Naive thymus-derived CD8-positive, alpha-beta T cell (primary cell): Measurements from ENCODE around the gene OR52I2. TPM values are rescaled to one million over a fixed set of nuclear protein-coding genes. Genes with fewer than 3 reads are reported as not detected.

Experiments
- ATAC-seq, 2 donors: fragments of 150-1000 bp; cut with Tn5 transposase in 1 of 2; sonication (Bioruptor Pico), chemical (Tn5 transposase) in 1 of 2; 1 replicate in 1 of 2; 2 replicates in 1 of 2; pipeline ENCODE4 v1.10.0; 2021; ENCODE audit warnings: mild to moderate bottlenecking in 2 of 2, moderate library complexity in 2 of 2
- POLR2A ChIA-PET: fragments of 350-600 bp; sonication (Branson Sonifier 250); formaldehyde crosslinking; loops from one replicate; lab custom pipeline; 2021; ENCODE audit warnings: antibody characterized with exemption; lab: Charles Lee
- DNase-seq, 10 donors: peaks; one replicate each; pipeline versions ENCODE4 v3.0.0 to v3.0.0-alpha.2; 2020 to 2022
- H3K27ac Mint-ChIP-seq, 10 donors: one replicate each; pipeline ENCODE4 v1.8.0; 2020 to 2022; ENCODE audit warnings: mild to moderate bottlenecking in 10 of 10, mixed read lengths in 10 of 10, moderate library complexity in 4 of 10, inconsistent platforms in 1 of 10
- H3K27me3 Mint-ChIP-seq, 5 donors: one replicate each; pipeline ENCODE4 v1.8.0; 2021 to 2022; ENCODE audit warnings: mixed read lengths in 5 of 5
- H3K36me3 Mint-ChIP-seq, 3 donors: one replicate each; pipeline ENCODE4 v1.8.0; 2020 to 2022; ENCODE audit warnings: mixed read lengths in 3 of 3, mild to moderate bottlenecking in 2 of 3, inconsistent platforms in 1 of 3
- H3K4me1 Mint-ChIP-seq, 4 donors: one replicate each; pipeline ENCODE4 v1.8.0; 2021 to 2022; ENCODE audit warnings: mixed read lengths in 4 of 4
- H3K4me3 Mint-ChIP-seq, 10 donors: one replicate each; pipeline ENCODE4 v1.8.0; 2020 to 2022; ENCODE audit warnings: mild to moderate bottlenecking in 10 of 10, mixed read lengths in 10 of 10, moderate library complexity in 6 of 10, inconsistent platforms in 1 of 10
- H3K9me3 Mint-ChIP-seq, 9 donors: one replicate each; pipeline ENCODE4 v1.8.0; 2020 to 2022; ENCODE audit warnings: mixed read lengths in 9 of 9, mild to moderate bottlenecking in 3 of 9, inconsistent platforms in 1 of 9, moderate library complexity in 1 of 9
- polyA plus RNA-seq, 3 donors: library from polyadenylated mRNA; unstranded; fragments of 300-500 nt; fragmentation: Illumina TruSeq; gene quantifications; one replicate each; pipeline ENCODE4 v1.2.3, GENCODE V29; 2021
- total RNA-seq, 8 experiments: library from RNA in 2 of 8; stranded (reverse) in 2 of 8; gene quantifications; one replicate each; pipeline ENCODE4 v1.2.3 and lab custom pipeline; 2021 to 2026

Gene OR52I2
- total RNA-seq (not detected), polyA plus RNA-seq (not detected), total RNA-seq (lab: John Stamatoyannopoulos, UW) (0 to 0.09 (median 0) reads per million in 6 experiments)

DNA sequence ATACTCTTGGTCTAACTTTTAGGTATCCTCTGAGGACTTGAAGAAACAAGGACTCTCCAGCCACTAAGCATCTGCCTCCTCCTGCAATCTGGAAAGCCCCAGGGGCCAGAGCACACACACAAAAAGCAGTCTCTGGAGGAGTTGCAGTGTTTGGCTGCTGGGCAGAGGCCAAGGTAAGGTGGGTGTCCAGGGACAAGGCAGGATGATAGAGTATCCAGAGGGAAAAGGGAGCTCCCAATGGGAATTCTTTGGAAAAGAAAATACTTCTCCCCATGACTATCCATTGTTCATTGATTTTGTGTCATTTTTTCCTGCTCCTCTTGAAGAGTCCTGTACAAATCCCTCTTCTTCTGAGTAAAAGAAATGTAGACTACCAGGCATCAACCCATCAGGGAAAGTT, at the start of gene OR52I2:
Gene OR52I2 (plus strand): TSS at position 301 of the 400 bp plus-strand sequence.
- H3K9me3 Mint-ChIP-seq, result peaks cover 0 to 9% (median 0%) of the 10 kb centered on the region in 9 donors
- no peaks in the 10 kb centered on the region for H3K36me3 Mint-ChIP-seq
- DNase-seq, result no peak
- H3K4me1 Mint-ChIP-seq, result no peaks in the 10 kb centered on the region
- POLR2A ChIA-PET, result no interaction called here
- no peak within 1 kb of the TSS for H3K4me3 Mint-ChIP-seq
- H3K27ac Mint-ChIP-seq, result peak within 1 kb of the TSS in 2 of 10 donors; percentile 0 to 25
- peaks cover 16 to 68% (median 40%) of the 10 kb centered on the region in 5 donors for H3K27me3 Mint-ChIP-seq
- ATAC-seq, result no peak

DNA sequence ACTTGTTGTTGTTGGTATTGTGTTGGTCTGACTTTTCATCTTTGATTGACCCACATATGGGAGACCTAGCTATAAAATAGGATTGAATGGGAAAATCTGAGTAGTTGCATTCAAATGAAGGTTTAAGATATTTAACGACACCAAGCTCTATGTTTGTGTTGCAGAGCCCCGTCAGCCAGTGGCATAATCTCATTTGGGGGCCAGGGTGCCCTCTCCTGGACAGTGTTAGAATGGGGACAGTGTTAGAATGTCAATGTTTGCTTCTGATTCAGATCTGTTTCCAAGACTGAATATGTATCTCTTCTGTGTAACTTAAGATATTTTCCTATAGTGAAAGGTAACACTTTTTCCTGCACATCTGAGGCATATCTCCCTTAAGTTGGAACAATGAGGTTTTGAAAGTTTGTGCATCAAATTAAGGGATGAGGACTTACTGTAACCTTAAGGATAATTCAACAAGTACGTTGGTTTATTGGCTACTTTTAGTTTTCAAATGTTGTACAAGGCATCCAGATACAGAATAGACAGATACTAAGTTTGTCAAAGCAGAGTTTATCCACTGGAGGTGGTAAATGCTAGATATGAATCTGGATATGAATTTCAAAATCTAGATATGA, 41.8 kb upstream of the OR52I2 start:
- DNase-seq (peak; percentile 9 to 67 (median 35)), ATAC-seq (peak; percentile 55 to 58)
- H3K27me3 Mint-ChIP-seq, result peaks cover 0 to 5% (median 3%) of the 10 kb centered on the region in 5 donors
- H3K4me1 Mint-ChIP-seq, result no peaks in the 10 kb centered on the region
- H3K36me3 Mint-ChIP-seq, result no peaks in the 10 kb centered on the region
- no peak overlapping the region for H3K27ac Mint-ChIP-seq
- H3K9me3 Mint-ChIP-seq, result no peaks in the 10 kb centered on the region
- no peak overlapping the region for H3K4me3 Mint-ChIP-seq
- POLR2A ChIA-PET, result no interaction called here

DNA sequence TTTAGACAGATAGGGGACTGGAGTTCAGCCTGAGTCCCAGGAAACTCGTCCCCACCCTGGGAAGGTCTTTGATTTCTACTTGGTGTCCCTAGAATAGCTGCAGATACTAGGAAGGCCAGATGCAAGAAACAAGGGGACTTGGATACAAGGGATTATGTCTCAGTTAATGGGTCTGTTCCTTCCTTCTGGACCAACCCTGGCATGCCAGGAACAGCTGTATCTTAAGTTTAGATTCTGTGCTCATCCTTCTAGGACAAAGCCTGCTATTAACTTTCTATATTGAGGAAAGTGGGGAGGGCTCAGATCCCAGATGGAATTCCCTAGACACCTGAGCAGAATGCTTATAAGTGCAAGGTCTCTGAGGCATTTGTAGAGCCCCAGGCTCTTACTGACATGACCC, 40.5 kb upstream of the OR52I2 start:
- Mint-ChIP-seq H3K4me3 (no peak overlapping the region), H3K9me3 (no peaks in the 10 kb centered on the region), H3K27me3 (peaks cover 0 to 5% (median 3%) of the 10 kb centered on the region in 5 donors), H3K4me1 (no peaks in the 10 kb centered on the region), H3K27ac (no peak overlapping the region), H3K36me3 (no peaks in the 10 kb centered on the region)
- POLR2A ChIA-PET, result no interaction called here
- ATAC-seq, result no peak
- DNase-seq, result no peak

DNA sequence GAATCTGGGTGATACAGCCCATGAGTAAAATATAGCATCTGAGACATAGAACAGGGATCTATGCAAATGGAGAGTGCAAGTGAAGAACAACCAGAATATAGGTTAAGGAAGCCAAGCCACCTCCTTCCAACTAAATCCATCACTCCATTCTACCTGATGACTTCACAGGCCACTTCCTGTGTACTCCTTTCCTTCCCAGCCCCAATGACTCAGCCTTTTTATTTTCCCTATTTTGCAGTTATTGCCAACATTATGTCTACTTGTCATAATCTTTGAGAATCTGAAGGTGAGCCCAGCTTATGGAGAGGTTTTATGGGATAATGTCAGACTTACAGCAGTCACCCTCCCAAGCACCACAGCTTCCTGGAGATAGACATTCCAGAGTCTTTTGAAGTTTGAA, 38.0 kb upstream of the OR52I2 start:
- Mint-ChIP-seq H3K4me3 (no peak overlapping the region), H3K27me3 (peaks cover 0 to 7% (median 4%) of the 10 kb centered on the region in 5 donors), H3K9me3 (no peaks in the 10 kb centered on the region), H3K36me3 (no peaks in the 10 kb centered on the region), H3K27ac (no peak overlapping the region), H3K4me1 (no peaks in the 10 kb centered on the region)
- DNase-seq (no peak), ATAC-seq (no peak)
- POLR2A ChIA-PET, result no interaction called here

DNA sequence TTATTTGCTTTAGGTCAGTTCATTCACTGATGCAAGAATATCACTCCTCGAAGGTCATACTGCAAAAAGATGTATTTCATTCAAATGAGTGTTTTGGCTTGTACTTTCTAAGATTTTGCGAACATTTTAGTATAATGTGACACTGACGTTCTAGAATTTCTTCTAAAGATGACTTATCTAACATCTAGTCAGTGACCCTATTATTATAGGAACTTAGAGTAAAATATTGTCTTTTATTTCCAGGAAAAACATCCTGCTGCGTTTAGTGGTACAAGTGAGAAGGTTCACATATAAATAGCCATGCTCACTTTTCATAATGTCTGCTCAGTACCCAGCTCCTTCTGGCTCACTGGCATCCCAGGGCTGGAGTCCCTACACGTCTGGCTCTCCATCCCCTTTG, 36.7 kb upstream of the OR52I2 start, which contains the start of gene OR52M1:
Gene OR52M1 (plus strand): TSS at position 301 of the 400 bp plus-strand sequence. CDS start 0 bp downstream, at position 301.
- peaks cover 0 to 2% (median 0%) of the 10 kb centered on the region in 9 donors for H3K9me3 Mint-ChIP-seq
- DNase-seq, result no peak
- H3K36me3 Mint-ChIP-seq, result no peaks in the 10 kb centered on the region
- H3K4me1 Mint-ChIP-seq, result no peaks in the 10 kb centered on the region
- peaks cover 0 to 10% (median 6%) of the 10 kb centered on the region in 5 donors for H3K27me3 Mint-ChIP-seq
- POLR2A ChIA-PET, result no interaction called here
- no peak for ATAC-seq
- H3K4me3 Mint-ChIP-seq, result no peak within 1 kb of the TSS
- H3K27ac Mint-ChIP-seq, result no peak within 1 kb of the TSS

DNA sequence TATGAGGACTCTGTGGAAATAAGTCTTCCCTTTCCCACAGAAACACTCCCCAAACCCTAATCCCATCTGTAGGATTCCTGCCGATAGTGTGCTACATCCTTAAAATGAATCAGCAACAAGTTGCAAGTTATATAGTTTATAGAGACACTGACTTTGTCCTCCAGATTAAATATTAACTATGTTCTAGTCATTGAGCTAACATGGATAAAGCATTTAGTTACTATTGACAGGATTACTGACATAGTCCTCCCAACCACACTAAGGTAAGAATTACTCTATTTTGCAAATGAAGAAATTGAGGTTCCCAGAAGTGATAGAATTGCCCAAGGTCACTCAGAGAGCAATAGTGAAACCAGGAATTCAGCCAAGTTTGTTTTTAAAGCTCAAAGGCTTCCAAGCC, 34.7 kb upstream of the OR52I2 start:
- no peaks in the 10 kb centered on the region for H3K36me3 Mint-ChIP-seq
- H3K27ac Mint-ChIP-seq, result no peak overlapping the region
- ATAC-seq (no peak), DNase-seq (no peak)
- POLR2A ChIA-PET, result no interaction called here
- peaks cover 0 to 2% (median 0%) of the 10 kb centered on the region in 9 donors for H3K9me3 Mint-ChIP-seq
- H3K27me3 Mint-ChIP-seq, result peaks cover 0 to 24% (median 11%) of the 10 kb centered on the region in 5 donors
- no peaks in the 10 kb centered on the region for H3K4me1 Mint-ChIP-seq
- no peak overlapping the region for H3K4me3 Mint-ChIP-seq

DNA sequence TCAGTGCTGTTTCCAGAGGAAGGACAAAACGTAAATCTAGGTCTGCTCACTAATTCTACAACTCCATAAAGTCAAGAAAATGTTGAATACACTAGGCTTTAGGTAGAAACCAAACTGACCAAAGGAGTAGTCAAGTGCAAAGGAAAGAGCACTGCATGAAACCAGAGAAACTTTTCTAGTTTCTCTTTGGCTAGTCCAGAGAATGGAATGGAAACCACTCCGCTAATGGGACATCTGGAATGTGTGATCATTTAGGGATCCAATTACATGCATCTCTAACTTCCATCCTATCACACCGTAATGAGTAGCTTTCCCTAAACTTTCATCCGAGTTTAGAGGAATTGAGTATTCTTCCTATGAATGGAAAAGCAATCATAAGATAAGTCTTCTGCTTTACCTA, 34.1 kb upstream of the OR52I2 start:
- no peaks in the 10 kb centered on the region for H3K4me1 Mint-ChIP-seq
- peaks cover 0 to 30% (median 11%) of the 10 kb centered on the region in 5 donors for H3K27me3 Mint-ChIP-seq
- no peak overlapping the region for H3K4me3 Mint-ChIP-seq
- peaks cover 0 to 2% (median 0%) of the 10 kb centered on the region in 9 donors for H3K9me3 Mint-ChIP-seq
- no peaks in the 10 kb centered on the region for H3K36me3 Mint-ChIP-seq
- DNase-seq, result no peak
- POLR2A ChIA-PET, result no interaction called here
- no peak for ATAC-seq
- no peak overlapping the region for H3K27ac Mint-ChIP-seq

DNA sequence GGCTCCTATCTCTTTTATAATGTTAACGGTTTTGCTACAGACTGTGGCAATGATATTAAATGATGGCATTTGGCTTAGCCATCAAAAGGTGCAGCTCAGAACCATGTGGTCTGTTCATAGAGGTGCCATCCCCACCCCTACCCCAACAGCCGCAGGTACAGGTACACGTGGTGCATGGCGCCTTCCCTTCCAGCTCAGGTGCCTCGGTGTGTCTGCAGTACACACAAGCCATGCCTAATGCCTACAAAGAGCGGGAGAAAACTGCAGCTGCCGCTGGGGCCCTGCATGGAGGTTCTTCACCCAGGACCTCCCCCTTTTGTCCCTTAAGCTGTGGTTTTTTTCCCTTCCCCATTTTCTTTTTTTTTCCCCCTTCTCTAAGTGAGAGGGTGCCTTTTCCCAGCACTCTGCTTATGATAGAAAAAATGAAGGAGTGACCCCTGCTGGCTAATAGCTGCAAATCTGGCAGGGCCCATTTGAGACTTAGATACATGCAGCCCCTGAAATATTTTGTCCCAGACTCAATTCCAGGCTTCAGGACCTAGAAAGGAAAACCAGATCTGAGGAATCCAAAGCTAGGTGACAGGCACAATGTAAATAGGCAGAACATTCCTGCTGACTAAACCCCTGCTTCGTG, 30.1 kb upstream of the OR52I2 start:
- Mint-ChIP-seq H3K27ac (no peak overlapping the region), H3K27me3 (peaks cover 9 to 61% (median 28%) of the 10 kb centered on the region in 5 donors), H3K36me3 (no peaks in the 10 kb centered on the region), H3K4me3 (no peak overlapping the region), H3K9me3 (peaks cover 0 to 2% (median 0%) of the 10 kb centered on the region in 9 donors), H3K4me1 (no peaks in the 10 kb centered on the region)
- POLR2A ChIA-PET, result no interaction called here
- DNase-seq (no peak), ATAC-seq (no peak)

DNA sequence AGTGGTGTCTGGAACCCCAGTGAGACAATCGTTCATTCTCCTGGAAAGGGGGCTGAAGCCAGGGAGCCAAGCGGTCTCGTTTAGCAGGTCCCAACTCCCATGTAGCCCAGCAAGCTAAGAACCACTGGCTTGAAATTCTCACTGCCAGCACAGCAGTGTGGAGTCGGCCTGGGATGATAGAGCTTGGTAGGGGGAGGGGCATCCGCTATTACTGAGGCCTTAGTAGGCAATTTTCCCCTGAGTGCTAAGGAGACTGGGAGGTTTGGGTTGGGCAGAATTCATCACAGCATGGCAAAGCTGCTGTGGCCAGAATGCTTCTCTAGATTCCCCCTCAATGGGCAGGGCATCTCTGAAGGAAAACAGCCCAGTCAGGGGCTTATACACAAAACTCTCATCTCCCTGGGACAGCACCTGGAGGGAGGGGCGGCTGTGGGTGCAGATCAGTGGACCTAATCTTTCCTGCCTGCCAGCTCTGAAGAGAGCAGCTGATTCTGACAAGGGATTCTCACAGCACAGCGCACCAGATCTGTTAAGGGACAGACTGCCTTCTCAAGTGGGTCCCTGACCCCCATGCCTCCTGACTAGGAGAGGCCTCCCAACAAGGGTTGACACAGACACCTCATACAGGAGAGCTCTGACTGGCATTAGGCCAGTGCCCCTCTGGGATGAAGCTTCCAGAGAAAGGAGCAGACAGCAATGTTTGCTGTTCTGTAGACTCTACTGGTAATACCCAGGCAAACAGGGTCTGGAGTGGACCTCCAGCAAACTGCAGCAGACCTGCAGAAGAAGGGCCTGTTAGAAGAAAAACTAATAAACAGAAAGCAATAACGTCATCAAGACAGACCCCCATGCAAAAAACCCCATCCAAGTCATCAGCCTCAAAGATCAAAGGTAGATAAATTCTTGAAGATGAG, 21.8 kb upstream of the OR52I2 start:
- DNase-seq, result no peak
- H3K9me3 Mint-ChIP-seq, result peaks cover 0 to 24% (median 9%) of the 10 kb centered on the region in 9 donors
- H3K4me1 Mint-ChIP-seq, result no peaks in the 10 kb centered on the region
- no peak overlapping the region for H3K27ac Mint-ChIP-seq
- POLR2A ChIA-PET, result no interaction called here
- no peak for ATAC-seq
- peaks cover 13 to 48% (median 26%) of the 10 kb centered on the region in 5 donors for H3K27me3 Mint-ChIP-seq
- no peak overlapping the region for H3K4me3 Mint-ChIP-seq
- H3K36me3 Mint-ChIP-seq, result peaks cover 0 to 4% (median 0%) of the 10 kb centered on the region in 3 donors

DNA sequence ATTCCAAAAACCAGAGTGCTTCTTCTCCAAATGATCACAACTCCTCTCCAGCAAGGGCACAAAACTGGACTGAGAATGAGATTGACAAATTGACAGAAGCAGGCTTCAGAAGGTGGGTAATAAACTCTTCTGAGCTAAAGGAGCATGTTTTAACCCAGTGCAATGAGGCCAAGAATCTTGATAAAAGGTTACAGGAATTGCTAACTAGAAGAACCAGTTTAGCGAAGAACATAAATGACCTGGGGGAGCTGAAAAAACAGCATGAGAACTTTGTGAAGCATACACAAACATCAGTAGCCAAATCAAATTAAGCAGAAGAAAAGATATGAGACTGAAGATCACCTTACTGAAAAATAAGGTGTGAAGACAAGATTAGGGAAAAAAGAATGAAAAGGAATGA, 21.1 kb upstream of the OR52I2 start:
- POLR2A ChIA-PET, result no interaction called here
- no peak for DNase-seq
- ATAC-seq, result no peak
- H3K27me3 Mint-ChIP-seq, result peaks cover 13 to 44% (median 26%) of the 10 kb centered on the region in 5 donors
- no peak overlapping the region for H3K27ac Mint-ChIP-seq
- no peak overlapping the region for H3K4me3 Mint-ChIP-seq
- H3K9me3 Mint-ChIP-seq, result peaks cover 0 to 26% (median 9%) of the 10 kb centered on the region in 9 donors
- H3K36me3 Mint-ChIP-seq, result peaks cover 0 to 4% (median 0%) of the 10 kb centered on the region in 3 donors
- no peaks in the 10 kb centered on the region for H3K4me1 Mint-ChIP-seq

DNA sequence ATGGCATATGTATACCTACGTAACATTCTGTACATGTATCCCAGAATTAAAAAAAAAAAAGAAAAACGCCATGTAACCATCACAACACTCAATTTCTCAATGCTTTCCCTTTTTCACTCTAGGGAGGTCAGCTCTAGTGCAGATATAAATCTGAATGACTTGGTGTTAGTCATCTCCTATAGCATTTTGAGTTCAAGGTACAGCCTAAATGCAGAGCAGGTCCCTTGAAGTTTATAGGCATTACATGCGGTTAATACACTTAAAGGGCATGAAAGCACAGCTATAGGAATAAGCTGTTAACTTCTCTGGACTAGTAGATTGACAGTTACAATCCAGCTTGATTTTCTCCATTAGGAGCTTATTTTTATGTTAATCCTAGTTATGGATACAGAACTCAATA, 16.2 kb upstream of the OR52I2 start:
- Mint-ChIP-seq H3K9me3 (peaks cover 0 to 27% (median 9%) of the 10 kb centered on the region in 9 donors), H3K27me3 (peaks cover 4 to 18% (median 7%) of the 10 kb centered on the region in 5 donors), H3K4me3 (no peak overlapping the region), H3K4me1 (no peaks in the 10 kb centered on the region), H3K27ac (no peak overlapping the region), H3K36me3 (peaks cover 0 to 10% (median 0%) of the 10 kb centered on the region in 3 donors)
- DNase-seq (no peak), ATAC-seq (no peak)
- POLR2A ChIA-PET, result no interaction called here

DNA sequence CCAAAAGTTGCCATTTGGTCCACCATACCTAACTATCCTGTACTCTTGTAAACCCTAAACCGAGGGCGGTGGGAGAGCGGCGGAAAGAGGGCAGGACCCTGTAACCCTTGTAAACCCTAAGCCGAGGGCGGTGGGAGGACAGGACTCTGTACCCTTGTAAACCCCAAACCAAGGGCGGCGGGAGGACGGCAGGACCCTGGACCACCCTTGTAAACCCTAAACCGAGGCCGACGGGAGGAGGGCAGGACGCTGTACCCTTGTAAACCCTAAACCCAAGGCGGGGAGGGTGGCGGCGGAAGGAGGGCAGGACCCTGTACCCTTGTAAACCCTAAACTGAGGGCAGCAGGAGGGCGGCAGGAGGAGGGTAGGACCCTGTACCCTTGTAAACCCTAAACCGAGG, 12.5 kb upstream of the OR52I2 start:
- Mint-ChIP-seq H3K36me3 (peaks cover 0 to 6% (median 0%) of the 10 kb centered on the region in 3 donors), H3K27ac (no peak overlapping the region), H3K4me3 (no peak overlapping the region), H3K27me3 (peaks cover 0 to 2% (median under 1%) of the 10 kb centered on the region in 5 donors), H3K9me3 (peaks cover 0 to 15% (median 4%) of the 10 kb centered on the region in 9 donors), H3K4me1 (no peaks in the 10 kb centered on the region)
- DNase-seq, result no peak
- no peak for ATAC-seq
- POLR2A ChIA-PET, result no interaction called here
